Activated CD8-positive, alpha-beta memory T cell treated with anti-CD3 and anti-CD28 coated beads, Interleukin-2, amount 10 ng/mL, durations not matched to agents 7 days and 5 days (primary cell): ENCODE measurements around the gene COL15A1. TPM values are rescaled to one million over a fixed set of nuclear protein-coding genes. Genes with fewer than 3 reads are reported as not detected.

Source experiments
- ATAC-seq: fragments of 150-1000 bp; cut with Tn5 transposase; one replicate; pipeline ENCODE4 v1.10.0; 2021; ENCODE audit warnings: moderate library complexity
- CTCF ChIA-PET: fragments of 350-600 bp; sonication (Branson Sonifier 250); formaldehyde crosslinking; loops from one replicate; lab custom pipeline; 2021; ENCODE audit warnings: antibody characterized with exemption; lab: Charles Lee
- DNase-seq: peaks from one replicate; pipeline ENCODE4 v3.0.0-alpha.2; 2020
- H3K27ac Mint-ChIP-seq: one replicate; pipeline ENCODE4 v1.8.0; 2021; ENCODE audit warnings: mild to moderate bottlenecking, mixed read lengths
- H3K27me3 Mint-ChIP-seq: one replicate; pipeline ENCODE4 v1.8.0; 2021; ENCODE audit warnings: mixed read lengths
- H3K36me3 Mint-ChIP-seq: one replicate; pipeline ENCODE4 v1.8.0; 2021; ENCODE audit warnings: mild to moderate bottlenecking, mixed read lengths
- H3K4me1 Mint-ChIP-seq: one replicate; pipeline ENCODE4 v1.8.0; 2021; ENCODE audit warnings: mixed read lengths
- H3K4me3 Mint-ChIP-seq: one replicate; pipeline ENCODE4 v1.8.0; 2021; ENCODE audit warnings: mild to moderate bottlenecking, moderate library complexity, mixed read lengths
- H3K9me3 Mint-ChIP-seq: one replicate; pipeline ENCODE4 v1.8.0; 2022; ENCODE audit warnings: low read depth, mixed read lengths
- total RNA-seq, 2 experiments: library from RNA; stranded (reverse); gene quantifications; one replicate each; pipeline ENCODE4 v1.2.3, GENCODE V29; 2021

COL15A1 gene
- total RNA-seq, 2 experiments from 2014 or later = 0.45 to 0.53 TPM

- H3K4me1 Mint-ChIP-seq = peaks cover 14% of the 10 kb centered on the region
- no peak overlapping the region for H3K27ac Mint-ChIP-seq
- DNase-seq = no peak
- CTCF ChIA-PET = no interaction called here
- peaks cover 89% of the 10 kb centered on the region for H3K27me3 Mint-ChIP-seq
- ATAC-seq = no peak
- H3K36me3 Mint-ChIP-seq = no peaks in the 10 kb centered on the region
- no peak overlapping the region for H3K4me3 Mint-ChIP-seq
- H3K9me3 Mint-ChIP-seq = no peaks in the 10 kb centered on the region
Measured at GRCh38 chr9:98942906-98943681, 613 bp upstream of the COL15A1 start.

GRCh38 chr9:98944057-98944733, 488 bp downstream of the COL15A1 start:
- Mint-ChIP-seq H3K4me3 (peak overlapping the region; percentile 44), H3K27me3 (peaks cover 91% of the 10 kb centered on the region), H3K9me3 (no peaks in the 10 kb centered on the region), H3K36me3 (no peaks in the 10 kb centered on the region), H3K4me1 (peaks cover 14% of the 10 kb centered on the region), H3K27ac (no peak overlapping the region)
- no peak for ATAC-seq
- CTCF ChIA-PET = no interaction called here
- DNase-seq = no peak

- Mint-ChIP-seq H3K27ac (no peak overlapping the region), H3K36me3 (no peaks in the 10 kb centered on the region), H3K9me3 (no peaks in the 10 kb centered on the region), H3K4me3 (no peak overlapping the region), H3K27me3 (peaks cover 91% of the 10 kb centered on the region), H3K4me1 (peaks cover 14% of the 10 kb centered on the region)
- ATAC-seq (no peak), DNase-seq (no peak)
- CTCF ChIA-PET = no interaction called here
Measured at GRCh38 chr9:98944734-98945074, 997 bp downstream of the COL15A1 start.

- Mint-ChIP-seq H3K27ac (no peak overlapping the region), H3K4me1 (peaks cover 2% of the 10 kb centered on the region), H3K9me3 (no peaks in the 10 kb centered on the region), H3K36me3 (no peaks in the 10 kb centered on the region), H3K4me3 (no peak overlapping the region), H3K27me3 (peaks cover 62% of the 10 kb centered on the region)
- ATAC-seq (no peak), DNase-seq (no peak)
- CTCF ChIA-PET = no interaction called here
Measured at GRCh38 chr9:98949565-98949964, 5.9 kb downstream of the COL15A1 start.

GRCh38 chr9:98950262-98950661, 6.6 kb downstream of the COL15A1 start:
- H3K27me3 Mint-ChIP-seq = peaks cover 56% of the 10 kb centered on the region
- CTCF ChIA-PET = no interaction called here
- no peak overlapping the region for H3K27ac Mint-ChIP-seq
- no peaks in the 10 kb centered on the region for H3K36me3 Mint-ChIP-seq
- H3K4me3 Mint-ChIP-seq = no peak overlapping the region
- H3K4me1 Mint-ChIP-seq = no peaks in the 10 kb centered on the region
- no peak for DNase-seq
- no peaks in the 10 kb centered on the region for H3K9me3 Mint-ChIP-seq
- no peak for ATAC-seq

GRCh38 chr9:98951967-98952366, 8.3 kb downstream of the COL15A1 start:
- H3K4me3 Mint-ChIP-seq = no peak overlapping the region
- no peak overlapping the region for H3K27ac Mint-ChIP-seq
- H3K9me3 Mint-ChIP-seq = peaks cover 3% of the 10 kb centered on the region
- CTCF ChIA-PET = interaction anchor here (1.2 kb wide), 1 partner anchor 24 kb away, joined by 3 read pairs; no protein-coding TSS in a partner anchor
- DNase-seq (no peak), ATAC-seq (no peak)
- H3K27me3 Mint-ChIP-seq = peaks cover 44% of the 10 kb centered on the region
- no peaks in the 10 kb centered on the region for H3K4me1 Mint-ChIP-seq
- no peaks in the 10 kb centered on the region for H3K36me3 Mint-ChIP-seq

GRCh38 chr9:98953581-98954243, 10.0 kb downstream of the COL15A1 start:
- ATAC-seq (no peak), DNase-seq (no peak)
- CTCF ChIA-PET = interaction anchor here (1.3 to 1.8 kb wide), 2 partner anchors 14 to 21 kb away, joined by 3 to 4 read pairs; no protein-coding TSS in a partner anchor
- H3K27ac Mint-ChIP-seq = no peak overlapping the region
- no peaks in the 10 kb centered on the region for H3K36me3 Mint-ChIP-seq
- H3K4me1 Mint-ChIP-seq = no peaks in the 10 kb centered on the region
- H3K4me3 Mint-ChIP-seq = no peak overlapping the region
- peaks cover 3% of the 10 kb centered on the region for H3K9me3 Mint-ChIP-seq
- peaks cover 29% of the 10 kb centered on the region for H3K27me3 Mint-ChIP-seq

- Mint-ChIP-seq H3K27me3 (peaks cover 26% of the 10 kb centered on the region), H3K4me3 (no peak overlapping the region), H3K9me3 (peaks cover 3% of the 10 kb centered on the region), H3K36me3 (no peaks in the 10 kb centered on the region), H3K4me1 (no peaks in the 10 kb centered on the region), H3K27ac (no peak overlapping the region)
- ATAC-seq (no peak), DNase-seq (no peak)
- CTCF ChIA-PET = interaction anchor here (1.3 to 1.8 kb wide), 2 partner anchors 14 to 21 kb away, joined by 3 to 4 read pairs; no protein-coding TSS in a partner anchor
Measured at GRCh38 chr9:98954244-98954610, 10.5 kb downstream of the COL15A1 start.

- Mint-ChIP-seq H3K36me3 (no peaks in the 10 kb centered on the region), H3K4me1 (no peaks in the 10 kb centered on the region), H3K27me3 (peaks cover 21% of the 10 kb centered on the region), H3K9me3 (peaks cover 3% of the 10 kb centered on the region), H3K27ac (no peak overlapping the region), H3K4me3 (no peak overlapping the region)
- CTCF ChIA-PET = interaction anchor here (1.8 kb wide), 1 partner anchor 15 kb away, joined by 4 read pairs; no protein-coding TSS in a partner anchor
- DNase-seq (no peak), ATAC-seq (no peak)
Measured at GRCh38 chr9:98955259-98955658, 11.6 kb downstream of the COL15A1 start.

GRCh38 chr9:98957826-98958225, 14.1 kb downstream of the COL15A1 start:
- no peaks in the 10 kb centered on the region for H3K4me1 Mint-ChIP-seq
- no peak overlapping the region for H3K27ac Mint-ChIP-seq
- H3K27me3 Mint-ChIP-seq = peaks cover 18% of the 10 kb centered on the region
- H3K4me3 Mint-ChIP-seq = no peak overlapping the region
- H3K36me3 Mint-ChIP-seq = no peaks in the 10 kb centered on the region
- peaks cover 3% of the 10 kb centered on the region for H3K9me3 Mint-ChIP-seq
- DNase-seq (no peak), ATAC-seq (no peak)
- CTCF ChIA-PET = no interaction called here

- DNase-seq (no peak), ATAC-seq (no peak)
- Mint-ChIP-seq H3K4me1 (no peaks in the 10 kb centered on the region), H3K4me3 (no peak overlapping the region), H3K27ac (no peak overlapping the region), H3K9me3 (peaks cover 3% of the 10 kb centered on the region), H3K36me3 (no peaks in the 10 kb centered on the region), H3K27me3 (peaks cover 20% of the 10 kb centered on the region)
- CTCF ChIA-PET = no interaction called here
Measured at GRCh38 chr9:98958271-98958984, 14.7 kb downstream of the COL15A1 start.

- Mint-ChIP-seq H3K27me3 (peaks cover 23% of the 10 kb centered on the region), H3K27ac (no peak overlapping the region), H3K9me3 (peaks cover 3% of the 10 kb centered on the region), H3K4me1 (no peaks in the 10 kb centered on the region), H3K36me3 (no peaks in the 10 kb centered on the region), H3K4me3 (no peak overlapping the region)
- no peak for ATAC-seq
- CTCF ChIA-PET = no interaction called here
- no peak for DNase-seq
Measured at GRCh38 chr9:98960409-98960808, 16.7 kb downstream of the COL15A1 start.

GRCh38 chr9:98961513-98962180, 17.9 kb downstream of the COL15A1 start:
- no peak overlapping the region for H3K4me3 Mint-ChIP-seq
- H3K4me1 Mint-ChIP-seq = no peaks in the 10 kb centered on the region
- peaks cover 20% of the 10 kb centered on the region for H3K27me3 Mint-ChIP-seq
- no peaks in the 10 kb centered on the region for H3K9me3 Mint-ChIP-seq
- no peaks in the 10 kb centered on the region for H3K36me3 Mint-ChIP-seq
- no peak overlapping the region for H3K27ac Mint-ChIP-seq
- DNase-seq = no peak
- CTCF ChIA-PET = no interaction called here
- no peak for ATAC-seq
